Measurements from ENCODE around the gene URGCP. TPM values are rescaled to one million over a fixed set of nuclear protein-coding genes. Genes with fewer than 3 reads are reported as not detected.

Gene URGCP
- total and polyA plus RNA-seq, 8 donors = 25.5 to 37.5 (median 31.0) TPM

GRCh38 chr7:43849047-43849446 is 57.3 kb downstream of the URGCP start:
- ATAC-seq = no peak
- DNase-seq = no peak
- Histone ChIP-seq H3K9me3 (no peaks in the 10 kb centered on the region), H3K36me3 (no peaks in the 10 kb centered on the region), H3K27ac (no peak overlapping the region), H3K4me1 (no peaks in the 10 kb centered on the region), H3K27me3 (no peaks in the 10 kb centered on the region), H3K4me3 (no peak overlapping the region)
- TF ChIP-seq CTCF (IDR thresholded peaks at IDR 0.05) = no peak
- intact Hi-C loops (cut with DNase I) = loop anchor here in 1 of 2 donors (10.0 kb wide), 1 partner anchor 264 kb away; the partner anchor contains the start of gene STK17A

- intact Hi-C loops (cut with DNase I) = loop anchor here in 1 of 2 donors (10.0 kb wide), 1 partner anchor 263 kb away; the partner anchor contains the start of gene STK17A
Measured at GRCh38 chr7:43847496-43847895, 58.9 kb downstream of the URGCP start.

GRCh38 chr7:43844662-43845061 is 61.7 kb downstream of the URGCP start:
- intact Hi-C loops (cut with DNase I) = loop anchor here in 1 of 2 donors (10.0 kb wide), 1 partner anchor 260 kb away; the partner anchor contains the start of gene STK17A
- Histone ChIP-seq H3K4me3 (no peak overlapping the region), H3K27ac (no peak overlapping the region), H3K4me1 (no peaks in the 10 kb centered on the region), H3K9me3 (no peaks in the 10 kb centered on the region), H3K36me3 (no peaks in the 10 kb centered on the region), H3K27me3 (no peaks in the 10 kb centered on the region)
- no peak for DNase-seq
- TF ChIP-seq CTCF (IDR thresholded peaks at IDR 0.05) = no peak
- no peak for ATAC-seq

More at GRCh38 chr7:43847496-43847895, 58.9 kb downstream of the URGCP start:
- Histone ChIP-seq H3K9me3 (no peaks in the 10 kb centered on the region), H3K27ac (no peak overlapping the region), H3K36me3 (no peaks in the 10 kb centered on the region), H3K27me3 (no peaks in the 10 kb centered on the region), H3K4me1 (no peaks in the 10 kb centered on the region), H3K4me3 (no peak overlapping the region)
- no peak for TF ChIP-seq CTCF (IDR thresholded peaks at IDR 0.05)
- DNase-seq (no peak), ATAC-seq (no peak)

GRCh38 chr7:43844257-43844656 is 62.1 kb downstream of the URGCP start:
- no peaks in the 10 kb centered on the region for H3K27me3 ChIP-seq
- DNase-seq (no peak), ATAC-seq (no peak)
- H3K4me1 ChIP-seq = peaks cover 0 to 1% of the 10 kb centered on the region in 2 donors
- no peaks in the 10 kb centered on the region for H3K36me3 ChIP-seq
- TF ChIP-seq CTCF (IDR thresholded peaks at IDR 0.05) = no peak
- intact Hi-C loops (cut with DNase I) = loop anchor here in 1 of 2 donors (10.0 kb wide), 1 partner anchor 259 kb away; the partner anchor contains the start of gene STK17A
- H3K9me3 ChIP-seq = no peaks in the 10 kb centered on the region
- H3K27ac ChIP-seq = no peak overlapping the region
- no peak overlapping the region for H3K4me3 ChIP-seq

- no peak overlapping the region for H3K4me3 ChIP-seq
- TF ChIP-seq CTCF (IDR thresholded peaks at IDR 0.05) = no peak
- ATAC-seq = no peak
- DNase-seq = no peak
- intact Hi-C loops (cut with DNase I) = loop anchor here in 1 of 2 donors (10.0 kb wide), 1 partner anchor 258 kb away; the partner anchor contains the start of gene STK17A
- no peaks in the 10 kb centered on the region for H3K9me3 ChIP-seq
- no peaks in the 10 kb centered on the region for H3K36me3 ChIP-seq
- H3K27me3 ChIP-seq = no peaks in the 10 kb centered on the region
- no peak overlapping the region for H3K27ac ChIP-seq
- peaks cover 0 to 10% of the 10 kb centered on the region in 2 donors for H3K4me1 ChIP-seq
Measured at GRCh38 chr7:43843296-43843695, 63.1 kb downstream of the URGCP start.
